ENCODE measurements around the gene KRT79.
"Not testable (repeated sequence)": the region's sequence is repeated elsewhere in the genome, so short reads cannot be mapped to it uniquely, and the experiment has no call there.

KRT79 gene

DNA sequence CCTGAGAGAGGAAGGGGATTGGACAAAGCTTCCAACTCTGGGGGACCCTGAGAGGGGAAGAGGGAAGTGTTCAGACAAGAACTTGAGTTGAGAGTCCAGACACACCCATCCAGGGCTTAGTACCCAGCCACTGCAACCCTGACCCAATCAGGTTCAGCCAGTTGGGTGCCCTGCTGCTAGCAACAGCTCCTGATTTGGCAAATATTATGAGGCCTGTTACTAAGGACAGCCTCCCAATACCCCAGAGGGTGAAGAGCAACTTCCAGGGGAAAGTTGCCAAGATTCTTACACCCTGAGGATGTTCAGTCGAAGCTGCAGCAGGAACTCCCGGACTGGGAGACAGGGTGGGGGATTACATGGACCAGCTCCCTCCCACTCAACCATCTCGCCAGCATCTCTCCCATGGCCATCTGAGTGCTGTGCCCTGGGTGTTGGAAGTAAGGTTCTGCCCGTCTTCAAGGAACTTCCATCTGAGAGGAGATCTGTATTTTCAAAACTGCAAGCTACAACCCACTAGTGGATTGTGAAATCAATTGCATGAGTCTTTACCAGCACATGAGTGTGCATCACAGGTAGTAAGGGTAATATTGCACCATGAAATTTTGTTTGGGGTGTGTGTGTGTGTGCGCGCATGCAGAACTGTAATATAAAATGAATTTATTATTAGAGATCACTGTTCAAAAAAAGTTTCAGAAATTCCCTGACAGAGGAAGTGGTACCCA, 26.2 kb upstream of the KRT79 start:
- DNase-seq, result no peak

GRCh38 chr12:52857500-52857899, 23.4 kb upstream of the KRT79 start:
- DNase-seq, result no peak

- DNase-seq, result no peak
These were observed 22.7 kb upstream of the KRT79 start for GRCh38 chr12:52856787-52857186.

DNA sequence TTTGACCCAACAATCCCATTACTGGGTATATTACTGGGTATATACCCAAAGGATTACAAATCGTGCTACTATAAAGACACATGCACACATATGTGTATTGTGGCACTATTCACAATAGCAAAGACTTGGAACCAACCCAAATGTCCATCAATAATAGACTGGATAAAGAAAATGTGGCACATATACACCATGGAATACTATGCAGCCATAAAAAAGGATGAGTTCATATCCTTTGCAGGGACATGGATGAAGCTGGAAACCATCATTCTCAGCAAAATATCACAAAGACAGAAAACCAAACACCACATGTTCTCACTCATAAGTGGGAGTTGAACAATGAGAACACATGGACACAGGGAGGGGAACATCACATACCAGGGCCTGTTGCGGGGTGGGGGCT, 22.0 kb upstream of the KRT79 start:
- not testable (repeated sequence) for DNase-seq

DNA sequence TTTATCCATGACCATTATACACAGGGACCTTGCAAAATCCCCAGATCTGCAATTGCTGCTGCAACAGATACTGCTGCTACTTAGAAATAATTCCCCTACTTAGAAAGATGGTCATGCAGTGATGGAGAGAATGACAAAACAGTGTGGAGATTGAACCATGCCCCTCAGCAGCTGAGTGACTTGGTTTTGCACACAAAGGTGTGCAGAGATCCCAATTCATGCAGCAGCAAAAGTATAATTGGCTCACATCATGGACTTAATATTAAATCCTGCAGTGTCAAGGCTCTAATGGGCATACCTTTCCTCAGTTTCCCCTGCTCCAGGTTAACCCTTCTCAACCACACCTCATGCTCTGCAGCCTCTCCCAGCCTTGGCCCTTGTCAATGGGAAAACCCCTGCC, 17.7 kb upstream of the KRT79 start:
- no peak for DNase-seq

- no peak for DNase-seq
These were observed 16.6 kb upstream of the KRT79 start for GRCh38 chr12:52850681-52851080.

- DNase-seq, result no peak
These were observed 15.4 kb upstream of the KRT79 start for GRCh38 chr12:52849511-52849910.

- DNase-seq, result no peak
These were observed 14.6 kb upstream of the KRT79 start, which contains the start of gene KRT78 for GRCh38 chr12:52848661-52849255. TSS of gene KRT78 (minus strand) at chr12:52848994. CDS start at chr12:52848930, 64 bp downstream.

DNA sequence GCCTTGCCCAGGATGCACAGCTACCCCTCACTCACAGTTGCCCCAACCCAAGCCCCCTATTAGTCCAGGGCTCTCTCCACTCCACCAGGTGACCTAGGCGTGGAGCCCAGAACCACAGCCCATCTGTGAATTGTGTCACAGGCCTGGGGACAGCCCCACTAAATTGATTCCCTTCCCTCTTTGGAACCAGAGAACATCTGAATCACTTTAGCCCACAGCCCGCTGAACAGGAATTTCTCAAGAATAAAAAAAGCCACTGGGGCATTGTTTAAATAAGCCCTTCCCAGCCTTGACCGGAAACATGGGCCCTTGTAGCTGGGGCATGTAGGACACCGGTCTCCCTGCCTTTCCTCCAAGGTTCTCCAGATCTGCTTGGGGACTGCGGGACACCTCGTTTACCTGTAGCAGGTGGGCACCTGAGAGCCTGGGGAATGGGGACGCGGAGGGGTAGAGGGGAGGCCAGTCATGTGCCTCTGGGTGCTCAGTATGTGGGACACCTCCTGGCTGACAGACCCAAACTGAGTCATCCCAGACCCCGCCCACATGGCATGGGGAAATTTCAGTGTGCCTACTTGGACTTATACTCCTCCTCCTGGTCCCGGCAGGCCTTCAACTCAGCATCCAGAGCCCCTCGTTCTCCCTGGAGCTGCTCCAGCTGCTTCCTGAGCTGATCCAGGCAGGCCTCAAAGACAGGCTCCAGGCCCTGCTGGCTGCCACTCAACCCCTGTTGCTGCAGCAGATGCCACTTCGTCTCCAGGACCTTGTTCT, 13.4 kb upstream of the KRT79 start:
- DNase-seq, result no peak

DNA sequence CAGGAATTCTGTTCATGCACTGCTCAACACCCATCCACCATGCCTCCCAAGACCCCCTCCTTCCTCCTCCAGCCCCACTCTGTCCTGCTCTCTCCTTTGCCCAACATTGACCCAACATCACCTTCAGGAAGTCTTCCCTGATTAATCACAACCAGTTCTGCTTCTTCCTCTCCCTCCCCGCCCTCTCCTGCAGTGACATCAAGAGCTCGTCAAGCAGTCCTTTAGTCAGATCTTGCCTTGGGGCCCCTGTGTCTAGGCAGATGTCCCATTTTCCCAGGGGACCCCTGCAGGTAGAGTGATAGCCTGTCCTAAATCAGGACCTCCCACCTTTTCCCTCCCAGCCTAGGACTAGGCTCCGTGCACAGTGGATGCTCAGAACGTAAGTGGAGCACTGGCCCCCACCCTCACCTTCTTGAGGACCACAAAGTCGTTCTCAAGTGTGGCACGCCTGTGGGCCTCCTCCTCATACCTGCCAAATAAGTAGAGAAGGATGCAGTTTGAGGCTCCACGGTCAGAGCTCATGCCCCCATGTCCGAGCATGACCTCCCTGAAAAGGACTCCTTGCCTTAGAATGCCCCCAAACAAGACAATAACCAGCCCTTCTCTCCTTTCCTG, 12.4 kb upstream of the KRT79 start:
- DNase-seq, result no peak

DNA sequence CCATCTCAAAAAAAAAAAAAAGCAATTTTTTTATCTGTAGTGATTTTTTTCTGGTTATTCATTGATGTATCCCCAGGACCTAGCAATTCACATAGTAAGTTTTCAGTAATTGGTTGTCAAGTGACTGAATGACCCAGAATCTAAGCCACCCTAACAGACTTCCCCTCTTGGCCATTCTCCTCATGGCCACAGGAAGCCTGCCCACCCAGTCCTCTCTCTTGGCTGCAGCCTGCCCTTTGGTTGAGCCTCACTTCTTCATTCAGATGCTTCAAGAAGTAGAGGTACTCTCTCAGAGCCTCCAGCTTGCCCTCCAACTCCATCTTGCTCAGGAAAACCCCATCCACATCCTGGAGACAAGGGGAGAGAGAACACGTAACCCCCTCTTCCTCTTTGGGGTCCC, 11.8 kb upstream of the KRT79 start:
- no peak for DNase-seq

- DNase-seq, result no peak
These were observed 10.3 kb upstream of the KRT79 start for GRCh38 chr12:52844386-52844785.

- no peak for DNase-seq
These were observed 5.5 kb upstream of the KRT79 start for GRCh38 chr12:52839436-52840105.

DNA sequence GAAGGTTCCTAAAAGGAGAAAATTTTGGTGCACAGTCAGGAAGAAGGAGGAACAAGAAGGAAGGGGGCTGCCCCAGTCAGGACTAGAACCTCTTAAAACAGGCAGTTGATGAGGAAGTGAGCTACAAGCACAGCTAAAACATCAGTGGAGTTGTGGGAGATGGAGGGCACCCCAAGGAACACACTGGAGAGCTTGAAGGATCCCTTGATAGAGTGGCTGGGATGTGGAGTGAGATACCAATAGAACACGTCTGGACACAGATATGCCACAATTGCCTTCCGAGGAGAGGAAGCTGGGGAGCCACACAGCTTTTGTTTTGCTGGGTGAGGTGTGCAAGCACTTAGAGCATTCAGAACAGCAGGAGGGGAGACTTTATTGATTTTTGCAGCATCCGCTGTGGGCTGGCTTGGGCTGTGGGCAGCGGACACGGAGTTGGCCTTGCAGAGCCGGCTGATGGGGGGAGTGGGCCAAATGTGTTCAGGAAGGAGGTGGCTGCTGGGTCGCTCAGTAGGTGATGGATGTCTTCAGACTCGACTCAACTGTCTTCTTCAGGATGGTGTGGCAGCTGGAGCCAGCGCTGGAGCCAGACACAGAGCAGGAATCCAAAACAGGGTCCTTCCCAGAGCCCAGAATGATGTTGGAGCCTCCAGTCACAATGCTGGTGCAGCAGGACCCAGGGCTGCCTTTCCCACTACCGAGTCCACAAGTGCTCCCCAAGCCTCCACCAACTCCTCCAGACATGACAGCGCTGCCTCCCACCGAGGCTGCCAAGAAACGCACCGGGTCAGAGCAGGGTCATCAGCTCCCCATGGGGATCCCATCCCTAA, 4.7 kb upstream of the KRT79 start:
- DNase-seq, result no peak

DNA sequence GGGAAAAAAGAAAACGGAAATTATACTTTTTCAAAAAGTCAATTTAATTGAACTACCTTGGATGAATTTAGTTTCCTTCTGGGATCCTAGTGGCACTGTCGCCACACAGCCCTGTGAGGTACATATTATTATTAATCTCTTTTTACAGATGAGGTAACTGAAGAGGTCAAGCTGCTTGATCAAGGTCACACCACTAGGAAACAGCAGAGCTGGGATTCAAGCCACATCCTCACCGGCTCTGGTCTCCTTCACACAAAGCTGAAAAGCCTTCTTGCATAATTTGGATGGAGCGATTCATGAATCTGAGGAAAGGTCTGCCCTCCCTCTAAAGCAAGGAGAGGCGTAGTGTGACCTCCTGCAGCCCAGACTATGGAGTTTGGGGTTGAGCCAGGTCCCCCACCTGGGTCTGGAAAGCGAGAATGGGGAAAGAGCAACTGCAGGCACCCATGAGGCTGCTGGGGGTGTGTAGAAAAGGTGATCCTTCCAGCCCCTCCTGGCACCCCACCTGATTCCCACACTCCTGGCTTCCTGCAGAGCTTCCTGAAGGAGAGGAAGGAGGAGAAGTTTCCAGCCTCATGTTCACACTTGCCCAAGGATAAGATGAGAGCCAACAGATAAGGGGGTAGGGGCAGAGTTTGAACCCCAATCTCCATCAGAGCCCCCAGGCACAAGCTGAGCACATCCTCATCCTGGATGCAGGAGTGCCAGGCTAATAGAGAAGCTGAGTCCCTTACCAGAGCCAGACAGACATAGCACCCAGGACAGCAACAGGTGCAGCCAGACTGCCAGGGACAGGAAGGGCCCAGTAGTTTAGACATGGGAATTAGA, 3.9 kb upstream of the KRT79 start:
- DNase-seq, result no peak

- peak; percentile 12 for DNase-seq
These were observed 3.3 kb upstream of the KRT79 start for GRCh38 chr12:52837413-52837741.

DNA sequence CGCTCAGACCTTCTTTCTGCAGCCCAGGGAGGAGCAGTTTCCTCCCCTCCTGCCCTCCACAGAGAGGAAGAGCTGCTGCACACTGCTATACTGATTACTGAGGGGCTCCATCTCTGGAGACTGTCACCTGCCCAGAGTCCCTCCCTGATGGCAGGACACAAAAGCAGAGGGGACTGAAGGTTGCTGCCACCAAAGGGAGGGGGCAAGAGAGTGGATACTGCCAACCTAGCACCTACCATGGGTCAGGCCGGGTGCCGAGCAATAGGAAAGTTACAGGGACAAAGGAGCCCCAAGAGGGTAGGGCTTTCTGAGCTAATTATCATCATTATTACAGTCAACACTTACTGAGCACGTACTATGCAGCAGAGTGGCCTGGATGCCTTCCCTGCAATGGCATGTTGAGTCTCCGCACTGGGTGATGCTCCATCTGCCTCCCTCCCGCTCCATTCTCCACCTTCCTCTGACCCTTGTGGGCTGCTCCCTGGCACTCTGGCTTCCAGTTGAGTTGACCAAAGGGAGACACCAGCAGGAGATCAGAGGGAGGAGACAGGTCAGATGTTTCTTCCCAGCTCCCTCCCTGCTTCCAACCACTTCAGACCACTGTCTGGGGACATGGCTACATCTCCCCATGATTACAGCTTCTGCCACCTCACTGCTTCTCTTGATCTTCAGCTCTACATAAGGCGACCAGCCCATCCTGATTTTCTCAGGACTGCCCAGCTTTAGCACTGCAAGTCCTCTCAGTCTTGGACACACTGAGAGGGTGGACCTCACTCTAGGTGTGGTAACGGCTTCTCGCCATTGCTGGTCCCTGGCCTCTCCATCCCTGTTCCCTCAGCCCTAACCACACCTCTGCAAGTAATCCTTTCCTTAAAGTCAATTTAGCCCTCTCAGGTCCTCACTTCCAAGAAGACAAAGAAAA, 2.6 kb upstream of the KRT79 start:
- no peak for DNase-seq

GRCh38 chr12:52836042-52836466, 1.9 kb upstream of the KRT79 start:
- DNase-seq, result peak; percentile 49

GRCh38 chr12:52835271-52836041, 1.3 kb upstream of the KRT79 start:
- no peak for DNase-seq

GRCh38 chr12:52834727-52835001, 553 bp upstream of the KRT79 start:
- DNase-seq, result no peak
